CD4-positive, alpha-beta T cell (primary cell): Measurements from ENCODE around the gene C9. TPM values are rescaled to one million over a fixed set of nuclear protein-coding genes. Genes with fewer than 3 reads are reported as not detected.

ENCODE experiments used
- ATAC-seq: fragments of 200-7000 bp; cut with Tn5 transposase; one replicate; pipeline ENCODE4 v1.10.0; 2022; ENCODE audit warnings: mild to moderate bottlenecking; ENCODE audit not compliant: poor library complexity
- CTCF ChIA-PET: fragments of 350-600 bp; sonication (Branson Sonifier 250); formaldehyde crosslinking; loops from one replicate; lab custom pipeline; 2021; ENCODE audit warnings: antibody characterized with exemption, inconsistent platforms; lab: Charles Lee
- POLR2A ChIA-PET: fragments of 350-600 bp; sonication (Branson Sonifier 250); formaldehyde crosslinking; loops from one replicate; lab custom pipeline; 2021; ENCODE audit warnings: antibody characterized with exemption, inconsistent platforms; lab: Charles Lee
- DNase-seq, 14 experiments: peaks; one replicate each; pipeline ENCODE4 v3.0.0-alpha.2; 2013 to 2020; ENCODE audit warnings: mixed read lengths in 2 of 14
- H3K27ac ChIP-seq, 2 donors: one replicate each; pipeline versions ENCODE4 v1.5.1 to v1.7.0; 2013; ENCODE audit warnings: low read length in 2 of 2, low read depth in 1 of 2, mild to moderate bottlenecking in 1 of 2
- H3K27me3 ChIP-seq, 2 experiments: 1 replicate in 1 of 2; 2 replicates in 1 of 2; pipeline versions ENCODE4 v1.6.1 to v1.7.0; 2013; ENCODE audit warnings: low read length in 2 of 2, control low read depth in 1 of 2, mild to moderate bottlenecking in 1 of 2, moderate library complexity in 1 of 2; ENCODE audit not compliant: insufficient read depth in 2 of 2, control insufficient read depth in 1 of 2
- H3K36me3 ChIP-seq: one replicate; pipeline ENCODE4 v1.6.1; 2013; ENCODE audit warnings: low read length, control low read depth; ENCODE audit not compliant: insufficient read depth
- H3K4me1 ChIP-seq: one replicate; pipeline ENCODE4 v1.6.1; 2013; ENCODE audit warnings: low read length, control low read depth; ENCODE audit not compliant: insufficient read depth
- H3K4me3 ChIP-seq: one replicate; pipeline ENCODE4 v1.5.1; 2013; ENCODE audit warnings: mild to moderate bottlenecking, low read length, moderate library complexity
- H3K9me3 ChIP-seq, 2 experiments: 1 replicate in 1 of 2; 2 replicates in 1 of 2; pipeline versions ENCODE4 v1.6.1 to v1.7.0; 2013; ENCODE audit warnings: low read length in 2 of 2, mild to moderate bottlenecking in 2 of 2, control low read depth in 1 of 2, moderate library complexity in 1 of 2; ENCODE audit not compliant: control insufficient read depth in 1 of 2, insufficient read depth in 1 of 2
- H3K27ac Mint-ChIP-seq: one replicate; pipeline ENCODE4 v1.8.0; 2020; ENCODE audit warnings: mixed read lengths
- H3K27me3 Mint-ChIP-seq: one replicate; pipeline ENCODE4 v1.8.0; 2021; ENCODE audit warnings: mixed read lengths
- H3K36me3 Mint-ChIP-seq: one replicate; pipeline ENCODE4 v1.8.0; 2021; ENCODE audit warnings: low read depth, mixed read lengths
- H3K4me1 Mint-ChIP-seq: one replicate; pipeline ENCODE4 v1.8.0; 2021; ENCODE audit warnings: low read depth, mixed read lengths
- H3K4me3 Mint-ChIP-seq: one replicate; pipeline ENCODE4 v1.8.0; 2020; ENCODE audit warnings: mild to moderate bottlenecking, mixed read lengths
- H3K9me3 Mint-ChIP-seq: one replicate; pipeline ENCODE4 v1.8.0; 2020; ENCODE audit warnings: mixed read lengths
- intact Hi-C, 2 experiments: fragments of 100-400 bp; cut with DNase I in 1 of 2; cut with micrococcal nuclease in 1 of 2; formaldehyde crosslinking; loops; one replicate each; pipeline versions ENCODE4 v1.15.1 to v1.9.0; 2023 to 2025; cut with DNase I, micrococcal nuclease
- total RNA-seq, 174 experiments: library from RNA in 2 of 174; stranded (reverse) in 2 of 174; gene quantifications; one replicate each; pipeline ENCODE4 v1.2.3 and lab custom pipeline; 2021 to 2026
- TF ChIP-seq, protein P1 (sequence below): fragments of 200-600 bp; IDR thresholded peaks from one replicate; pipeline ENCODE4 v1.8.0; 2022; ENCODE audit warnings: antibody characterized with exemption, mild to moderate bottlenecking

Gene C9
- total RNA-seq, 2 experiments from 2014 or later = not detected

DNA sequence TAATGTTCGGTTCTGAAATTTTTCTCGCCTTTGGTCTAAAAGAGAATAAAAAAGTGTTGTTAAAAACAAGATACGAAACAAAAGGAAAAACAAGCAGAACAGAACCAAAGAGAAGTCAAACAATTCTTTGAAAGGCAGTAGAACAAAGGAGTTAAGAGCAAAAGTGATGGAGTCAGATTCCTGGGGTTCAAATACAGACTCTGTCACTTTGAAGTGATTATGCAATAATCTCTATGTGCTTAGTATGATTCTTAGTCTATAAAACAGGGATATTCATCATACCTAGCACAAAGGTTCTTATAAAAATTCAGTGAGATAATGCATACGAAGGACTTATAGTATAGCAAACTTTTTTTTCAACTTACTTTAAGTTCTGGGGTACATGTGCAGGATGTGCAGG, 48.3 kb downstream of the C9 start:
- H3K27ac Mint-ChIP-seq = no peak overlapping the region
- H3K36me3 Mint-ChIP-seq = no peaks in the 10 kb centered on the region
- no peak overlapping the region for H3K4me3 Mint-ChIP-seq
- POLR2A ChIA-PET = no interaction called here
- CTCF ChIA-PET = no interaction called here
- H3K27me3 Mint-ChIP-seq = peaks cover 17% of the 10 kb centered on the region
- Histone ChIP-seq H3K27me3 (no peaks in the 10 kb centered on the region), H3K4me3 (no peak overlapping the region), H3K36me3 (no peaks in the 10 kb centered on the region), H3K9me3 (peaks cover 0 to 5% of the 10 kb centered on the region in 2 experiments), H3K27ac (no peak overlapping the region), H3K4me1 (no peaks in the 10 kb centered on the region)
- no peak for DNase-seq
- intact Hi-C loops = no loop called here
- TF ChIP-seq, protein P1, sequence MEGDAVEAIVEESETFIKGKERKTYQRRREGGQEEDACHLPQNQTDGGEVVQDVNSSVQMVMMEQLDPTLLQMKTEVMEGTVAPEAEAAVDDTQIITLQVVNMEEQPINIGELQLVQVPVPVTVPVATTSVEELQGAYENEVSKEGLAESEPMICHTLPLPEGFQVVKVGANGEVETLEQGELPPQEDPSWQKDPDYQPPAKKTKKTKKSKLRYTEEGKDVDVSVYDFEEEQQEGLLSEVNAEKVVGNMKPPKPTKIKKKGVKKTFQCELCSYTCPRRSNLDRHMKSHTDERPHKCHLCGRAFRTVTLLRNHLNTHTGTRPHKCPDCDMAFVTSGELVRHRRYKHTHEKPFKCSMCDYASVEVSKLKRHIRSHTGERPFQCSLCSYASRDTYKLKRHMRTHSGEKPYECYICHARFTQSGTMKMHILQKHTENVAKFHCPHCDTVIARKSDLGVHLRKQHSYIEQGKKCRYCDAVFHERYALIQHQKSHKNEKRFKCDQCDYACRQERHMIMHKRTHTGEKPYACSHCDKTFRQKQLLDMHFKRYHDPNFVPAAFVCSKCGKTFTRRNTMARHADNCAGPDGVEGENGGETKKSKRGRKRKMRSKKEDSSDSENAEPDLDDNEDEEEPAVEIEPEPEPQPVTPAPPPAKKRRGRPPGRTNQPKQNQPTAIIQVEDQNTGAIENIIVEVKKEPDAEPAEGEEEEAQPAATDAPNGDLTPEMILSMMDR = no peak
- H3K4me1 Mint-ChIP-seq = no peaks in the 10 kb centered on the region
- H3K9me3 Mint-ChIP-seq = peaks cover 6% of the 10 kb centered on the region
- ATAC-seq = no peak

DNA sequence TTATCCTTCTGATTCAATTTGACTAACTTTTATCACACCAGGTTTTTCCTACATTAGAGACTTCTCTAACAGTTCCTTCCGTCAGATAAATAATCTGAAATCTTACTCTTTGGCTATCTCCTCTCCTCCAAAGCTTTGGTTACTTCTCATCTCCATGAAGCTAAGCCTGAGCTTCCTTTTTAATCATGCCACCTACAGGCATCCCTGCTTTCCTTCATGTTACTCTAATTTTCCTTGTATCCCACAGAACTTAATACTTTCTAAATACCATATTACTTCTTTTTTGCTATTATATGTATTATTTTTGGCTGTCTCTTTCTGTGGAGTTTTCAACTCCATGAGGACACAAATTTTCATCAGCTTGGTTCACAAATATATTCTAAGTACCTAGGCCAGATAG, 49.7 kb downstream of the C9 start:
- DNase-seq (no peak), ATAC-seq (no peak)
- H3K9me3 Mint-ChIP-seq = peaks cover 2% of the 10 kb centered on the region
- TF ChIP-seq, protein P1 = no peak
- POLR2A ChIA-PET = no interaction called here
- no peaks in the 10 kb centered on the region for H3K4me1 ChIP-seq
- H3K4me3 Mint-ChIP-seq = no peak overlapping the region
- no peaks in the 10 kb centered on the region for H3K36me3 ChIP-seq
- H3K27ac Mint-ChIP-seq = no peak overlapping the region
- CTCF ChIA-PET = no interaction called here
- H3K27me3 ChIP-seq = no peaks in the 10 kb centered on the region
- intact Hi-C loops = no loop called here
- H3K4me3 ChIP-seq = no peak overlapping the region
- H3K36me3 Mint-ChIP-seq = no peaks in the 10 kb centered on the region
- H3K27ac ChIP-seq = no peak overlapping the region
- peaks cover 8% of the 10 kb centered on the region for H3K27me3 Mint-ChIP-seq
- H3K4me1 Mint-ChIP-seq = no peaks in the 10 kb centered on the region
- peaks cover 0 to 4% of the 10 kb centered on the region in 2 experiments for H3K9me3 ChIP-seq

- intact Hi-C loops = no loop called here
- H3K4me1 ChIP-seq = no peaks in the 10 kb centered on the region
- no peaks in the 10 kb centered on the region for H3K9me3 Mint-ChIP-seq
- no peaks in the 10 kb centered on the region for H3K27me3 ChIP-seq
- H3K4me3 ChIP-seq = no peak overlapping the region
- ChIA-PET POLR2A (no interaction called here), CTCF (no interaction called here)
- no peak overlapping the region for H3K27ac ChIP-seq
- no peaks in the 10 kb centered on the region for H3K36me3 Mint-ChIP-seq
- ATAC-seq = no peak
- H3K36me3 ChIP-seq = no peaks in the 10 kb centered on the region
- H3K4me1 Mint-ChIP-seq = no peaks in the 10 kb centered on the region
- H3K27ac Mint-ChIP-seq = no peak overlapping the region
- H3K27me3 Mint-ChIP-seq = no peaks in the 10 kb centered on the region
- TF ChIP-seq, protein P1 = no peak
- DNase-seq = no peak
- H3K4me3 Mint-ChIP-seq = no peak overlapping the region
- H3K9me3 ChIP-seq = no peaks in the 10 kb centered on the region
Observed at GRCh38 chr5:39309534-39309933, 54.8 kb downstream of the C9 start.
